Measurements from ENCODE around the gene DCUN1D3.
A peak's percentile ranks its signal among the peaks of the same experiment; 100 is the strongest.

The DCUN1D3 gene

GRCh38 chr16:20918486-20919239, 18.5 kb upstream of the DCUN1D3 start:
- DNase-seq (ENCODE audit: low spot score) = no peak

GRCh38 chr16:20916942-20917341, 16.8 kb upstream of the DCUN1D3 start:
- no peak for DNase-seq (ENCODE audit: low spot score)

GRCh38 chr16:20916289-20916688, 16.1 kb upstream of the DCUN1D3 start:
- no peak for DNase-seq (ENCODE audit: low spot score)

GRCh38 chr16:20911361-20911760, 11.2 kb upstream of the DCUN1D3 start:
- DNase-seq (ENCODE audit: low spot score) = no peak

GRCh38 chr16:20910781-20911321, 10.7 kb upstream of the DCUN1D3 start:
- DNase-seq (ENCODE audit: low spot score) = no peak

GRCh38 chr16:20906341-20907255, 6.4 kb upstream of the DCUN1D3 start:
- no peak for DNase-seq (ENCODE audit: low spot score)

- no peak for DNase-seq (ENCODE audit: low spot score)
Observed at GRCh38 chr16:20905576-20905975, 5.4 kb upstream of the DCUN1D3 start.

GRCh38 chr16:20904507-20905081, 4.4 kb upstream of the DCUN1D3 start:
- DNase-seq (ENCODE audit: low spot score) = no peak

- DNase-seq (ENCODE audit: low spot score) = no peak
Observed at GRCh38 chr16:20903899-20904506, 3.8 kb upstream of the DCUN1D3 start.

GRCh38 chr16:20903116-20903898, 3.1 kb upstream of the DCUN1D3 start:
- DNase-seq (ENCODE audit: low spot score) = no peak

GRCh38 chr16:20902426-20902825, 2.3 kb upstream of the DCUN1D3 start:
- DNase-seq (ENCODE audit: low spot score) = no peak

GRCh38 chr16:20901436-20902112, 1.4 kb upstream of the DCUN1D3 start:
- peak; percentile 77 for DNase-seq (ENCODE audit: low spot score)

- no peak for DNase-seq (ENCODE audit: low spot score)
Observed at GRCh38 chr16:20901068-20901435, 894 bp upstream of the DCUN1D3 start.

- no peak for DNase-seq (ENCODE audit: low spot score)
Observed at GRCh38 chr16:20899477-20900298, 470 bp downstream of the DCUN1D3 start.

- DNase-seq (ENCODE audit: low spot score) = no peak
Observed at GRCh38 chr16:20899071-20899470, 1.1 kb downstream of the DCUN1D3 start.

- DNase-seq (ENCODE audit: low spot score) = no peak
Observed at GRCh38 chr16:20897922-20898321, 2.2 kb downstream of the DCUN1D3 start.

GRCh38 chr16:20897253-20897897, 2.8 kb downstream of the DCUN1D3 start:
- no peak for DNase-seq (ENCODE audit: low spot score)

GRCh38 chr16:20894388-20894787, 5.8 kb downstream of the DCUN1D3 start:
- no peak for DNase-seq (ENCODE audit: low spot score)

GRCh38 chr16:20889625-20890275, 10.4 kb downstream of the DCUN1D3 start:
- DNase-seq (ENCODE audit: low spot score) = no peak
